HG02588 (cell line): Measurements from ENCODE around the gene KRTAP5-2.

Source experiments
- ATAC-seq: cut with Tn5 transposase; IDR thresholded peaks from one replicate; pipeline ENCODE4 v1.9.1; 2021; ENCODE audit warnings: mild to moderate bottlenecking, moderate library complexity; ENCODE audit not compliant: unreplicated experiment

Gene KRTAP5-2

GRCh38 chr11:1569251-1569780 lies 28.8 kb downstream of the KRTAP5-2 start:
- ATAC-seq: no peak

DNA sequence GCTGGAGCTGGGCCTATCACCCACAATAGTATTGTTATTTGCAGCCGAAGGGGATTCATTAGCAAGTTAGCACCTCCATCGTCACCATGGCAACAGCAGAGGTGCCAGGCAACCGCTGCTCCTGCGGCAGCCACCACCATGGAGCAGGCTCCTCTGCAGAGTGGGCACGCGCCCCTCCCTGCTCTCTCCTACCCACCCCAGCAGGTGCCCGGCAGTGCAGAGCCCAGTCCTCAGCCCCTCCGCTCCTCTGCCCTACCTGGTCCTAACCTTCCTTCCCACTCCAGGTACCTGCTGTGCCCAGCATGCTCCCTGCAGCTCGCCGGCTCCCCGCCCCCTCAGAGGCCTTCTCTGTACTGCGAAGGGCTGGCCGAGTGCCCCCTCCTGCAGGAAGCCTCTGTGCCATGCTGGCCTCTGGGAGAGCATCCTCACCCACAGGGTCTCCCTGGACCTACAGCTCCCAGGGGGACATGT lies 29.6 kb downstream of the KRTAP5-2 start:
- no peak for ATAC-seq

DNA sequence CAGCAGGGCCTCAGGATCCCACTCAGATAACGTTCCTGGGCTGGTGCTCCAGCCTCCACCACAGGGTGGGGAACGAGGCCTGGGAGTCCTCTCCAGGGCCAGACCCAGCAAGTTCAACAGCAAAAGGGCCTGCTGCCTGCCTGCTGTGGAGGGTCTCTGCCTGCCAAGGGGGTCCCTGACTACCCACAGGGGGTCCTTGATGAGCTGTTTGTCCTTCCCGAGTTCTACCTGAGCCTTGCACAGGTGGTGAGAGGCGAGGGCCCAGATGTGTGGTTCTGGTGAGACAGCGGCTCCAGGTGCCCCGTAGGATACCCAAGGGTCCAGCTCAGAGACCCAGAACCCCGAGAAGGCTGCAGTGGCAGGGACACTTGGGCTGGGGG lies 30.4 kb downstream of the KRTAP5-2 start:
- no peak for ATAC-seq

GRCh38 chr11:1567052-1567720 lies 30.9 kb downstream of the KRTAP5-2 start:
- no peak for ATAC-seq

DNA sequence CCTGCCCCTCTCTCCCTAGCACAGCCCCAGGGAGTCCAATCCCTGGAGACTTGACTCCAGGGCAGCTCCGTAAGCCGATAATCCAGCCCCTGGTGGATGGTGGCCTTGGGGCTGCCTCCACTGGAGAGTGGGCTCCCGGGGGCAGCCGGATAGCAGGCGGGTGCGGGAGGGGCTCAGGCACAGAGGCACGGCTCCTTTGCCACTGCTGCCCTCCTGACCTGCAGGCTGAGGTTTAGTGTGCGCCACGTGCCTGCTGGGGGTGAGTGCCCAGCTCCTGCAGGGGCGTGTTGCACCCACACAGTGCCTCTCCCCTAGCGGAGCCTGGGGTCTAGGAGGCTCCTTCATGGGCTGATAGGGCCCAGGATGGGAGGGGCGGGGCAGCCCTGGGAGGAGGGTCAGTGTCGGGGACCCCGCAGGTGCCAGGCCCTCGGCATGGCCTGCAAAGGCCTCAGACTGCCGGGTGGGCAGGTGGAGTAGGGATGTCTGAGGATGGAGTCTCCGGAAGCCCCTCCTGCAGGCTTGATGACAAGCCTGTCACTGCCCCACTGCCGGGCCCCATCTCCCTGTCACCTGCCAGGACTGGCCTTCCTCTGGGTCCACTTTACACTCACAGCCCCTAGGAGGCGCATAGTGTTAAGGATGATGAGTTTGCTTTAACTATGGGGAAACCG lies 31.6 kb downstream of the KRTAP5-2 start:
- ATAC-seq: no peak

GRCh38 chr11:1565904-1566247 lies 32.2 kb downstream of the KRTAP5-2 start:
- ATAC-seq: no peak

GRCh38 chr11:1565173-1565903 lies 32.8 kb downstream of the KRTAP5-2 start:
- ATAC-seq: no peak

DNA sequence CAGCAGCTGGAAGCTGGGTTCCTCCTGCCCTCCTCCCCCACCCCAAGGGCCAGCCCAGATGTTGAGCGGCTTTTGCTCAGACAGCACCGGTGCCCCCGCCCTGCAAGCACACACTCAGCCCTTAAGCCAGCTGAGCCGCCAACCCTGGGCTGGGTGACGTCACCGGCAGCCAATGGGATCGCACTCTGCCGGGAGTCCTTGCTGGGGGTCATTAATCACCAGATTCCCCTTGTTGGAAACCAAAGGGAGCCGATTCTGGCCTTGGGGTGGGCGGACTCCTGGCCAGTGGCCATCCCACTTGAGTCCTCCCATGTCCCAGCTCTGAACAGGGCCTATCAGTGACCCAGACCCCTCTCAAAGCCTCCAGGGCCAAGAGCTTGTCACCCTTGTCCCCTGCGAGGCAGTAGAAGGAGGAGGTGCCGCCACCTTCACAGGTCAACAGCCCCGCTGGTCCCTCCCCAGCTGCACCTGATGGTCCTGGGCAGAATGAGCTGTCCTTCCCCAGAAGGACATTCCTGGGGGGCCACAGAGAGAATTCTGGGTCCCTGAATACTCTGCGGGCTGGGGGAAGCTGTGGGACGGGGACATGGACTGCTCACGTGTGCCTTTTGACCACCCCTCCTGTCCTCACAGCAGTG lies 33.4 kb downstream of the KRTAP5-2 start:
- no peak for ATAC-seq

GRCh38 chr11:1563697-1564534 lies 34.2 kb downstream of the KRTAP5-2 start:
- no peak for ATAC-seq

GRCh38 chr11:1563149-1563638 lies 34.9 kb downstream of the KRTAP5-2 start:
- no peak for ATAC-seq

DNA sequence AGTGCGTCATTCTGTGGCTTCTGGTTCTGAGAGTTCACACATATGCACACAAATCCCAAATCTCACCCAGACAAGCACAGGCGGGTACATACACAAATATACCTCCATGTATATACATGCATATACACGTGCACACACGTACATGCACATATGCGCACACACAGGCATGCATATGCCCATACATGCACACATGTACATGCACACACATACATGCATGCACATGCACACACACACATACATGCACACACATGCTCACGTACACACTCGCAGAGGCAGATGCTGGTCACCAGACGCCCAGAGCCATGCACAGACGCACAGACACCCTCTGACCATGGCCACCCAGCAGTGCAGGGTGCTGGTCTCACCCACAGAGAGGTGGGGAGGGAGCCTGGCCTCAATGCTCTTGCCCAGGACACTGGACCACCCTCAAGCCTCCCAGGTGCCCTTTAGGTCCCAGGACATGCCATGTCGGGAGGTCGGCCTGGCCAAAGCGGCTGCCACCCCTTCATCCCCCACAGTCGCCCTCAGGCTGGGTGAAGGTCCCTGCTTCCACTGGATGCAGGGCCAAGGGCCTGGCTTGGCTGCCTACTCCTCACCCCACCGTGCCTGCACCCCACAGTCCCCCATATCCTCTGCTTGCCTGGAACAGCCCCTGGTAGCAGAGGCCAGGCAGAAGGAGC lies 35.5 kb downstream of the KRTAP5-2 start:
- no peak for ATAC-seq

- ATAC-seq: no peak
Observed at GRCh38 chr11:1561955-1562354, 36.1 kb downstream of the KRTAP5-2 start.

GRCh38 chr11:1561266-1561665 lies 36.8 kb downstream of the KRTAP5-2 start:
- no peak for ATAC-seq

DNA sequence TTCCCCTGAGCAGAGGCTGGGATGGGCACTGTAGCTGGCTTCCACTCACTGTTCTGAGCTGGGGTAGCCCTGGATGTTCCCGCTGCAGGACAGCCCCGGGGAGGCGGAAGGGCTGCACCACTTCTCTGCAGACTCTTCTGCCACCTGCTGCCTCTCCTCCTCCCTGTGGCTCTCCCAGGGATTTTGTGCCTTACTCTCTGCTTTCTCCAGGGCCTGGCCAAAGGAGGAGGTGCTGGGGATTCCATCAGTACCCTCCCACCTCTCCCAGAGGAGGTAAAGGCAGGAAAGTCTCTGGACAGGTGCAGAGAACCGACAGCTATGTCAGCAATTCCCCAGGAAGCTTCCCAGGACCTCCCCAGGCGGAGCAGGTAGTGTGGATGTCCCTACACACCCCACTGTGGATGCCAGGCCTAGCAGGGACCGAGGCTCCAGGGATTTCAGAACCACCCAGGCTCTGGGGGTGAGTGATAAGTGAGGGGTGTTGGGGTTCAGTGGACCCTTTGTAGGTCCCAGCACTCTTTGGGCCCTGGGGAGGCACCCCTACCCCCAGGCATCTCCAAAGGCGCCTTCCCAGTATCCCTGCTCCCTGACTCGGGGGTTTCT lies 37.3 kb downstream of the KRTAP5-2 start:
- ATAC-seq: no peak

DNA sequence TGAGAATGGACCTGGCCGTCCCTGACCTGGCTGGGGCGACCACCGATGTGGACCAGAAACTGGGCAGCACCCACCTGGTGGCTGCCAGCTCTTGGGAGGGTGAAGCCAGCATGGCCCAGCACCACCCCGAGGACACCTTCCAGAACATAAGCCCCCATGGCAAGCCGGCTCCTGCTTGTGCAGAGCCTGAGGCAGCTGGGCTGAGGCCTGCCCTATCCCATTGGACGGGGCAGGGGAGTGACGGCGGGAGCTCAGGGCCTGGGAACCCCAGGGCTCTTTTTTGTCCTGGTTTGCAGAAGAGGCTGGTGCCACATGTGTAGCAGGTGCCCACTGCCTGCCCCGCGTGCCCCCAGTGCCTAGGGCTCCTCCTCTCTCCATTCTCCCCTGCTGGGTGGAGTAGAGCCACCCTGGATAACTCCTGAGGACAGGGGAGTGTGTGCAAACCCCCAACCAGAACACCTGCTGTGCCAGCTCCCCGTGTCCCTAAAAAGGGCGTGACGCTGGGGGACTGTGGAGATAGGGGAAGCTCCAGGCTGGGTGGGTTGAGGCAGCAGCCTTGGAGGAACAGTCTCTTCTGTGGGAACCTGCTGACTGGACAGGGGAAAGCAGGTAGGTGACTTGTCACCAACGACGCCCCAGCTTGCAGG lies 38.0 kb downstream of the KRTAP5-2 start:
- ATAC-seq: no peak

DNA sequence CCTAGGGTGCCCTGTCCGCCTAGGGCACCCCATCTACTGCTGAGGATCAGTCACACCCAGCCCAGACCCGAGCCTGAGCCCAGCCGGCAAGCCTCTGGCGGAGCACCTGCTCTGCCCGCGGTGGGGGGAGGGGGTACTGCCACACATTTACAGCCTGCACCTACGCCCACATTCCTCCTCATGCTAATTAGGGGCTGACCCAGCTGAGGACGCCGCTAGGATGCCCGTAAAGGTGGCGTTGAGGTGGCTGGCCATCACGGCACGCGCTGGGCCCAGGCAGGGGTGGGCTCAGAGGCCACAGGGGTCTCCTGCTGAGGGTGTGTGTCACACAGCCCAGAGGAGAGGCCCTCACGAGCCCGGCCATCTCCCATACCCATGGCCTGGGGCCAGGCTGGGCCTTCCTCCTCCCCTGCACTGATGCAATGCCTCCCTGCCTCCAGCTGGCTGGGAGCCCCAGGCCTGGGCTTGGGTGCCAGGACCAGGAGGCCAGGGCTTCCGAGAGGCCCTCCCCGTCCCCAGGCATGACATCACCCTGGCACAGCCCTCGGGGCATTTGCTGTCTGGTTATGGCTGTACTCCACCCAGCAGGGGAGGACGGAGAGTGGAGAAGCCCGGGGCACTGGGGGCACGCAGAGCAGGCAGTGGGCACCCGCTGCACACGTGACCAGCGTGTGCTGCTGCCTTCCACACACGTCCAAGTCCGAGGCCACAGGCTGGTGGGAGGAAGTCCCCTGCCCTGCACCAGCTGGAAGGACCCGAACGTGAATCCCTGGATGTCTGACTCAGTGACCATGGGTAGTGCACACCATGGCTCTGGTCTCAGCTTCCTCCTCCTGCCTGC lies 38.8 kb downstream of the KRTAP5-2 start:
- ATAC-seq: no peak

DNA sequence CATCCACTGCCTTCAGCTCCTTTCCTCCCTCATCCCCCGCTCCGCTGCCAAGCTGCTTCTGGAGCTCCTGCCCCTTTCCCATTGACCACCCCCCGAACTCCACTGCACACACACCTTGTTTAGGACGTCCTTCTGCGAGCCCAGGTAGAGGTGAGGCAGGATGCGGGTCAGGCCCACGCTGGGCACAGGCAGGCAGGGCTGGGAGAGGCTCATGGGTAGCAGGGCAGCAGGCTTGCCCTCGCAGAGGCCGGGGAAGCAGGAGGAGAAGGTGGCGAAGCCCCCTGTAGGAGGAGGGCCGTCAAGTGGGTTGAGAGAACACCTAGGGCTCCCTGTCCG lies 39.4 kb downstream of the KRTAP5-2 start:
- no peak for ATAC-seq
